HL-60 (cell line): ENCODE data around the gene TBC1D22A.
"Not testable (repeated sequence)": the region's sequence is repeated elsewhere in the genome, so short reads cannot be mapped to it uniquely, and the experiment has no call there.

Source experiments
- DNase-seq, 2 experiments: peaks; one replicate each; pipeline ENCODE4 v3.0.0-alpha.2; 2010 to 2020; ENCODE audit warnings: low read depth in 1 of 2, low spot score in 1 of 2
- H3K27ac ChIP-seq: fragments of 250-450 bp; sonication (Bioruptor Pico); replicated peaks from 2 replicates; pipeline ENCODE4 v1.5.1; 2020; ENCODE audit warnings: mild to moderate bottlenecking, moderate library complexity
- H3K27me3 ChIP-seq: fragments of 250-450 bp; sonication (Bioruptor Pico); 2 replicates; pipeline ENCODE4 v1.5.1; 2021; ENCODE audit warnings: mild to moderate bottlenecking, moderate library complexity; ENCODE audit not compliant: insufficient read depth, poor library complexity, severe bottlenecking
- H3K4me3 ChIP-seq: replicated peaks from 2 replicates; pipeline ENCODE4 v1.5.1; 2011; ENCODE audit warnings: mild to moderate bottlenecking, control low read depth, low read length; ENCODE audit not compliant: insufficient read depth
- CTCF ChIP-seq: IDR thresholded peaks from one replicate; pipeline ENCODE4 v1.5.1; 2011; ENCODE audit warnings: low read length, control low read depth, inconsistent platforms; ENCODE audit not compliant: insufficient read depth
- GABPA ChIP-seq: IDR thresholded peaks from 2 replicates; pipeline ENCODE4 v1.6.1; 2012; ENCODE audit warnings: low read depth
- POLR2AphosphoS5 ChIP-seq: IDR thresholded peaks from 2 replicates; pipeline ENCODE4 v1.6.1; 2012; ENCODE audit warnings: low read depth
- REST ChIP-seq: IDR thresholded peaks from 2 replicates; pipeline ENCODE4 v1.6.1; 2012; ENCODE audit warnings: low read depth; ENCODE audit not compliant: insufficient replicate concordance
- SPI1 ChIP-seq: IDR thresholded peaks from 2 replicates; pipeline ENCODE4 v1.6.1; 2012; ENCODE audit warnings: low read depth, mild to moderate bottlenecking, borderline replicate concordance

The TBC1D22A gene

GRCh38 chr22:46782200-46782599 is 19.8 kb downstream of the TBC1D22A start:
- not testable (repeated sequence) for H3K27me3 ChIP-seq, H3K27ac ChIP-seq, H3K4me3 ChIP-seq, DNase-seq

- TF ChIP-seq GABPA = no peak
- no peak for TF ChIP-seq SPI1
- no peak for TF ChIP-seq REST
- no peak for TF ChIP-seq POLR2AphosphoS5
- TF ChIP-seq CTCF = no peak
These were observed 21.3 kb downstream of the TBC1D22A start for GRCh38 chr22:46783721-46784120.

GRCh38 chr22:46788441-46789172 is 26.2 kb downstream of the TBC1D22A start:
- TF ChIP-seq REST (peak; percentile 85), GABPA (no peak)
- DNase-seq = no peak

More at GRCh38 chr22:46783721-46784120, 21.3 kb downstream of the TBC1D22A start:
- no peak for DNase-seq
- Histone ChIP-seq H3K27ac (no peak overlapping the region), H3K27me3 (no peaks in the 10 kb centered on the region), H3K4me3 (no peak overlapping the region)

GRCh38 chr22:46789992-46790391 is 27.5 kb downstream of the TBC1D22A start:
- no peak overlapping the region for H3K4me3 ChIP-seq
- H3K27ac ChIP-seq = no peak overlapping the region
- TF ChIP-seq SPI1 = no peak
- TF ChIP-seq POLR2AphosphoS5 = no peak
- TF ChIP-seq GABPA = no peak
- TF ChIP-seq REST = no peak
- TF ChIP-seq CTCF = no peak
- no peak for DNase-seq
- H3K27me3 ChIP-seq = no peaks in the 10 kb centered on the region

More at GRCh38 chr22:46788441-46789172, 26.2 kb downstream of the TBC1D22A start:
- Histone ChIP-seq H3K4me3 (no peak overlapping the region), H3K27me3 (no peaks in the 10 kb centered on the region), H3K27ac (no peak overlapping the region)
